B cell (primary cell): ENCODE results near the gene ASXL2.

Source experiments
- EZH2 ChIP-seq: IDR thresholded peaks from 2 replicates; pipeline ENCODE4 v1.6.1; 2012; ENCODE audit warnings: borderline replicate concordance, low read depth, mild to moderate bottlenecking, moderate library complexity, low read length; ENCODE audit not compliant: insufficient read depth, poor library complexity, severe bottlenecking
- TF ChIP-seq, protein P1 (sequence below): fragments of 200-600 bp; IDR thresholded peaks from one replicate; pipeline ENCODE4 v1.8.0; 2022; ENCODE audit warnings: antibody characterized with exemption, mild to moderate bottlenecking

DNA sequence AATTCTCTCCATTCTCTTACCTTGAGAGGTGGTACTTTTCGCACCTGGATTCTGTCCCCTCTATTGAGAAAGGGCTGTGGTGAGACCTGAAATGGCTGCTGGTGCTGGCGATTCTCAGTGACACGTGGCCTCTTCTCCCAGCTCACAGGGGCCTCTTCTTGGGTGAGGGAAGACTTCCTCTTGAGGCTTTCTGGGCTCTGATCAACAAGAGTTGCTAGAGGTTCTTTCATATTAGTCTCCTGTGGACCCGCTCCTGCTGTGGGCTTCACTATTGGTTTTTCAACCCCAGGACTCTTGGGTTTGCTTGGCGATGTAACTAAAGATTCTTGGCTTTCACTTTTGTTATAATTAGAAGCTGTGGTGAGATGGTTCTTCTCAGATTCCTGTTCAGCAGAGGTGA, 128.6 kb downstream of the ASXL2 start:
- no peak for TF ChIP-seq EZH2
- TF ChIP-seq, protein P1, sequence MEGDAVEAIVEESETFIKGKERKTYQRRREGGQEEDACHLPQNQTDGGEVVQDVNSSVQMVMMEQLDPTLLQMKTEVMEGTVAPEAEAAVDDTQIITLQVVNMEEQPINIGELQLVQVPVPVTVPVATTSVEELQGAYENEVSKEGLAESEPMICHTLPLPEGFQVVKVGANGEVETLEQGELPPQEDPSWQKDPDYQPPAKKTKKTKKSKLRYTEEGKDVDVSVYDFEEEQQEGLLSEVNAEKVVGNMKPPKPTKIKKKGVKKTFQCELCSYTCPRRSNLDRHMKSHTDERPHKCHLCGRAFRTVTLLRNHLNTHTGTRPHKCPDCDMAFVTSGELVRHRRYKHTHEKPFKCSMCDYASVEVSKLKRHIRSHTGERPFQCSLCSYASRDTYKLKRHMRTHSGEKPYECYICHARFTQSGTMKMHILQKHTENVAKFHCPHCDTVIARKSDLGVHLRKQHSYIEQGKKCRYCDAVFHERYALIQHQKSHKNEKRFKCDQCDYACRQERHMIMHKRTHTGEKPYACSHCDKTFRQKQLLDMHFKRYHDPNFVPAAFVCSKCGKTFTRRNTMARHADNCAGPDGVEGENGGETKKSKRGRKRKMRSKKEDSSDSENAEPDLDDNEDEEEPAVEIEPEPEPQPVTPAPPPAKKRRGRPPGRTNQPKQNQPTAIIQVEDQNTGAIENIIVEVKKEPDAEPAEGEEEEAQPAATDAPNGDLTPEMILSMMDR, result no peak
